Caco-2 (cell line): Measurements from ENCODE around the gene UPF2. TPM values are rescaled to one million over a fixed set of nuclear protein-coding genes. Genes with fewer than 3 reads are reported as not detected.
"Not testable (repeated sequence)": the region's sequence is repeated elsewhere in the genome, so short reads cannot be mapped to it uniquely, and the experiment has no call there.

ENCODE experiments used
- BruUV-seq: library from RNA; stranded (reverse); fragments of 400-500 nt; replicated peaks from 2 replicates; lab custom pipeline; 2021; lab: Mats Ljungman, UMichigan
- CTCF ChIA-PET: fragments of 300-600 bp; sonication (Branson Sonifier 250); formaldehyde crosslinking; loops from one replicate; lab custom pipeline; 2022; ENCODE audit warnings: antibody characterized with exemption; lab: Charles Lee
- POLR2A ChIA-PET: fragments of 300-600 bp; sonication (Branson Sonifier 250); formaldehyde crosslinking; loops from one replicate; lab custom pipeline; 2022; ENCODE audit warnings: antibody characterized with exemption; lab: Charles Lee
- DNase-seq, 2 experiments: peaks; one replicate each; pipeline versions ENCODE4 v3.0.0 to v3.0.0-alpha.2; 2020 to 2022
- H3K27me3 ChIP-seq: replicated peaks from 2 replicates; pipeline ENCODE4 v1.6.0; 2011; ENCODE audit warnings: low read length; ENCODE audit not compliant: control insufficient read depth, insufficient read depth
- H3K36me3 ChIP-seq: 2 replicates; pipeline ENCODE4 v1.5.1; 2011; ENCODE audit warnings: low read length; ENCODE audit not compliant: control insufficient read depth, insufficient read depth
- H3K4me1 ChIP-seq: fragments of 250-450 bp; sonication (Bioruptor Pico); 2 replicates; pipeline ENCODE4 v1.5.1; 2020; ENCODE audit warnings: mild to moderate bottlenecking
- H3K4me3 ChIP-seq: 2 replicates; pipeline ENCODE4 v1.5.1; 2011; ENCODE audit warnings: low read depth, mild to moderate bottlenecking, control low read depth, low read length
- H3K9me3 ChIP-seq: fragments of 250-450 bp; sonication (Bioruptor Pico); 2 replicates; pipeline ENCODE4 v1.5.1; 2020; ENCODE audit warnings: mild to moderate bottlenecking, moderate library complexity
- H3K27ac Mint-ChIP-seq: one replicate; pipeline ENCODE4 v1.8.0; 2022; ENCODE audit warnings: mixed read lengths; ENCODE audit not compliant: unreplicated experiment
- H3K27me3 Mint-ChIP-seq: one replicate; pipeline ENCODE4 v1.8.0; 2022; ENCODE audit warnings: mixed read lengths; ENCODE audit not compliant: insufficient read depth, unreplicated experiment
- H3K36me3 Mint-ChIP-seq: one replicate; pipeline ENCODE4 v1.8.0; 2022; ENCODE audit warnings: mild to moderate bottlenecking, mixed read lengths; ENCODE audit not compliant: insufficient read depth, unreplicated experiment
- H3K4me1 Mint-ChIP-seq: one replicate; pipeline ENCODE4 v1.8.0; 2022; ENCODE audit warnings: low read depth, mixed read lengths; ENCODE audit not compliant: unreplicated experiment
- H3K4me3 Mint-ChIP-seq: one replicate; pipeline ENCODE4 v1.8.0; 2022; ENCODE audit warnings: mild to moderate bottlenecking, moderate library complexity, mixed read lengths; ENCODE audit not compliant: unreplicated experiment
- H3K9me3 Mint-ChIP-seq: one replicate; pipeline ENCODE4 v1.8.0; 2022; ENCODE audit warnings: mixed read lengths; ENCODE audit not compliant: unreplicated experiment
- CTCF ChIP-seq, 2 experiments: fragments of 200-600 bp in 1 of 2; IDR thresholded peaks; 1 replicate in 1 of 2; 2 replicates in 1 of 2; pipeline versions ENCODE4 v1.5.1 to v1.8.0; 2011 to 2022; ENCODE audit warnings: antibody characterized with exemption in 1 of 2, control low read depth in 1 of 2, inconsistent platforms in 1 of 2, low read depth in 1 of 2, low read length in 1 of 2, mild to moderate bottlenecking in 1 of 2, moderate library complexity in 1 of 2; ENCODE audit not compliant: insufficient read depth in 1 of 2, severe bottlenecking in 1 of 2, unreplicated experiment in 1 of 2
- intact Hi-C: fragments of 100-400 bp; cut with micrococcal nuclease; formaldehyde crosslinking; loops from one replicate; pipeline ENCODE4 v1.10.0; 2022; ENCODE audit not compliant: unreplicated experiment
- total RNA-seq: library from RNA; stranded (reverse); gene quantifications from 2 replicates; pipeline ENCODE4 v1.2.3, GENCODE V29; 2022

Gene UPF2
- total RNA-seq, 1 experiment from 2014 or later = 40.6 TPM

GRCh38 chr10:11893749-11894278, 148.8 kb downstream of the UPF2 start:
- DNase-seq = no peak
- H3K9me3 Mint-ChIP-seq = no peaks in the 10 kb centered on the region
- Histone ChIP-seq H3K4me3 (no peak overlapping the region), H3K27me3 (no peaks in the 10 kb centered on the region), H3K4me1 (peaks cover 19% of the 10 kb centered on the region), H3K9me3 (no peaks in the 10 kb centered on the region), H3K36me3 (no peaks in the 10 kb centered on the region)
- no peaks in the 10 kb centered on the region for H3K27me3 Mint-ChIP-seq
- intact Hi-C loops = no loop called here
- no peaks in the 10 kb centered on the region for H3K36me3 Mint-ChIP-seq
- H3K4me3 Mint-ChIP-seq = no peak overlapping the region
- H3K4me1 Mint-ChIP-seq = peaks cover 24% of the 10 kb centered on the region
- BruUV-seq = no TSS peak
- no peak for TF ChIP-seq CTCF (IDR thresholded peaks at IDR 0.05; ENCODE audit: insufficient read depth in 1 of 2, low read depth in 1 of 2, low read length in 1 of 2, severe bottlenecking in 1 of 2, unreplicated experiment in 1 of 2)
- ChIA-PET POLR2A (interaction anchor here (0.7 kb wide), 1 partner anchor 18 kb away, joined by 3 read pairs; no protein-coding TSS in a partner anchor), CTCF (interaction anchor here (1.2 kb wide), 1 partner anchor 8 kb away, joined by 4 read pairs; no protein-coding TSS in a partner anchor)
- no peak overlapping the region for H3K27ac Mint-ChIP-seq

GRCh38 chr10:11891776-11892486, 150.7 kb downstream of the UPF2 start:
- ChIA-PET CTCF (no interaction called here), POLR2A (interaction anchor here (0.9 kb wide), 1 partner anchor 16 kb away, joined by 3 read pairs; no protein-coding TSS in a partner anchor)
- H3K36me3 ChIP-seq = no peaks in the 10 kb centered on the region
- TF ChIP-seq CTCF (IDR thresholded peaks at IDR 0.05; ENCODE audit: insufficient read depth in 1 of 2, low read depth in 1 of 2, low read length in 1 of 2, severe bottlenecking in 1 of 2, unreplicated experiment in 1 of 2) = no peak
- H3K4me3 ChIP-seq = no peak overlapping the region
- no TSS peak for BruUV-seq
- no peaks in the 10 kb centered on the region for H3K27me3 ChIP-seq
- DNase-seq = no peak
- no peak overlapping the region for H3K27ac Mint-ChIP-seq
- H3K9me3 ChIP-seq = no peaks in the 10 kb centered on the region
- 0 out of 2 replicates have a peak, but pooled peaks cover 1% of the 10 kb centered on the region for H3K4me1 ChIP-seq
- intact Hi-C loops = no loop called here
- H3K9me3 Mint-ChIP-seq = no peaks in the 10 kb centered on the region
- no peak overlapping the region for H3K4me3 Mint-ChIP-seq
- H3K36me3 Mint-ChIP-seq = no peaks in the 10 kb centered on the region
- H3K27me3 Mint-ChIP-seq = no peaks in the 10 kb centered on the region
- peaks cover 6% of the 10 kb centered on the region for H3K4me1 Mint-ChIP-seq

GRCh38 chr10:11889263-11889662, 153.3 kb downstream of the UPF2 start:
- BruUV-seq, H3K4me3 Mint-ChIP-seq, CTCF ChIA-PET: not testable (repeated sequence)

More at GRCh38 chr10:11889263-11889662, 153.3 kb downstream of the UPF2 start:
- H3K36me3 ChIP-seq, intact Hi-C loops, H3K36me3 Mint-ChIP-seq, H3K4me1 Mint-ChIP-seq, H3K4me1 ChIP-seq, DNase-seq, H3K9me3 ChIP-seq, H3K27ac Mint-ChIP-seq, H3K4me3 ChIP-seq, H3K27me3 Mint-ChIP-seq, H3K27me3 ChIP-seq, H3K9me3 Mint-ChIP-seq: not testable (repeated sequence)
- POLR2A ChIA-PET = interaction anchor here (1.0 kb wide), 1 partner anchor 13 kb away, joined by 3 read pairs; no protein-coding TSS in a partner anchor
